ENCODE data around the gene COX5B. TPM values are rescaled to one million over a fixed set of nuclear protein-coding genes. Genes with fewer than 3 reads are reported as not detected.

The COX5B gene
- total RNA-seq, 2 experiments from 2014 or later: 171 to 237 TPM

DNA sequence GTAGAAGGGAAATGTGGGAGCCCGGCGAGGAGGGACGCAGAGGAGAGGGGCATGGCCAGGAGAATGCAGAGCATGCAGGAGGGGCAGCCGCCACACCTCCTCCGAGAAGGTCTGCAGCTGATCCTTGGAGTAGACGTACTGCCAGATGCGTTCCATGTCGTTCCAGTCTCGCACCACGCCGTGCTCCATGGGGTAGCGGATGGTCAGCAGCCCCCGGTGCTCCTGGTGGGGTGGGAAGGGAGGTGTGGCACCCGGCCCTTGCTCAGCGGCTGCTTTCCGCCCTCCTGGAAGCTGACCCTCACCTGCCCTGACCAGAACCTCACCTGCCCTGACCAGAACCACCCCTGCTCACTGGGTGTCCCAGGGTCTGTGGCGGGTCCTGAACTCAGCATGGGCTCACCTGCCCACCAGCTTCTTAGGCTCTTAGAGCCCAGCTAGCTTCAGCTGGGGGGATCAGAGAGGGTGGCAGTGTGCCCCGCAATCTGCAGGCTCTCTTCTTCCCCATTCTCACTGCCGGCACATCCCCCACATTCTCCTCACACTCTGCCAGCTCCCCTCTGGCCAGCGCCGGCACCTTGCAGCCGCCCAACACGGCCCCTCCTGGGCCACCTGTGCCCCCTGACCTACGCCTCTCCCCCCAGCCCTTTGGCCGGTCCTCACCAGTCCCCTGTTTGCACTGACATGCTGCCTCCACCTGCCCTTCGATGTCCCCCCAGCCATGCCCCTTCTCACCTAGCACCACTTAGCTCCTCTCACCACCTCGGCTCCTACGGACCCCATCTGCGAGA lies 13.6 kb downstream of the COX5B start:
- Histone ChIP-seq H3K4me1 (ENCODE audit: insufficient read depth, low read length, poor library complexity, severe bottlenecking) (peaks cover 9% of the 10 kb centered on the region), H4K20me1 (ENCODE audit: insufficient read depth, low read length) (no peaks in the 10 kb centered on the region), H3K27ac (ENCODE audit: low read depth, low read length, poor library complexity, severe bottlenecking) (no peak overlapping the region), H3K4me3 (ENCODE audit: low read depth, low read length, poor library complexity, severe bottlenecking) (no peak overlapping the region), H3K4me2 (ENCODE audit: low read length) (no peak overlapping the region), H3K36me3 (ENCODE audit: insufficient read depth, low read length) (peaks cover 48% of the 10 kb centered on the region), H3K9me2 (ENCODE audit: insufficient read depth, low read length) (no peaks in the 10 kb centered on the region), H3K79me2 (ENCODE audit: insufficient read depth, low read depth, low read length) (peaks cover 21% of the 10 kb centered on the region; the same call in 1 of the 2 replicates), H3K9me3 (ENCODE audit: low read length) (no peaks in the 10 kb centered on the region), H2AFZ (ENCODE audit: low read length) (no peak overlapping the region)
- ChIA-PET POLR2A (no interaction called here), CTCF (ENCODE audit: unreplicated experiment) (interaction anchor here (0.6 kb wide), 1 partner anchor 828 kb away, joined by 11 read pairs; no protein-coding TSS in a partner anchor)
- no TSS peak for BruUV-seq (replicated peaks)
- no peak for TF ChIP-seq EZH2phosphoT487 (IDR thresholded peaks at IDR 0.05; ENCODE audit: borderline replicate concordance, low read depth, low read length)
- TF ChIP-seq, protein P1, sequence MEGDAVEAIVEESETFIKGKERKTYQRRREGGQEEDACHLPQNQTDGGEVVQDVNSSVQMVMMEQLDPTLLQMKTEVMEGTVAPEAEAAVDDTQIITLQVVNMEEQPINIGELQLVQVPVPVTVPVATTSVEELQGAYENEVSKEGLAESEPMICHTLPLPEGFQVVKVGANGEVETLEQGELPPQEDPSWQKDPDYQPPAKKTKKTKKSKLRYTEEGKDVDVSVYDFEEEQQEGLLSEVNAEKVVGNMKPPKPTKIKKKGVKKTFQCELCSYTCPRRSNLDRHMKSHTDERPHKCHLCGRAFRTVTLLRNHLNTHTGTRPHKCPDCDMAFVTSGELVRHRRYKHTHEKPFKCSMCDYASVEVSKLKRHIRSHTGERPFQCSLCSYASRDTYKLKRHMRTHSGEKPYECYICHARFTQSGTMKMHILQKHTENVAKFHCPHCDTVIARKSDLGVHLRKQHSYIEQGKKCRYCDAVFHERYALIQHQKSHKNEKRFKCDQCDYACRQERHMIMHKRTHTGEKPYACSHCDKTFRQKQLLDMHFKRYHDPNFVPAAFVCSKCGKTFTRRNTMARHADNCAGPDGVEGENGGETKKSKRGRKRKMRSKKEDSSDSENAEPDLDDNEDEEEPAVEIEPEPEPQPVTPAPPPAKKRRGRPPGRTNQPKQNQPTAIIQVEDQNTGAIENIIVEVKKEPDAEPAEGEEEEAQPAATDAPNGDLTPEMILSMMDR (conservative IDR thresholded peaks at IDR 0.05; ENCODE audit: low read length): no peak
- DNase-seq (ENCODE audit: low spot score): no peak
- intact Hi-C loops (cut with micrococcal nuclease; ENCODE audit: unreplicated experiment): no loop called here

DNA sequence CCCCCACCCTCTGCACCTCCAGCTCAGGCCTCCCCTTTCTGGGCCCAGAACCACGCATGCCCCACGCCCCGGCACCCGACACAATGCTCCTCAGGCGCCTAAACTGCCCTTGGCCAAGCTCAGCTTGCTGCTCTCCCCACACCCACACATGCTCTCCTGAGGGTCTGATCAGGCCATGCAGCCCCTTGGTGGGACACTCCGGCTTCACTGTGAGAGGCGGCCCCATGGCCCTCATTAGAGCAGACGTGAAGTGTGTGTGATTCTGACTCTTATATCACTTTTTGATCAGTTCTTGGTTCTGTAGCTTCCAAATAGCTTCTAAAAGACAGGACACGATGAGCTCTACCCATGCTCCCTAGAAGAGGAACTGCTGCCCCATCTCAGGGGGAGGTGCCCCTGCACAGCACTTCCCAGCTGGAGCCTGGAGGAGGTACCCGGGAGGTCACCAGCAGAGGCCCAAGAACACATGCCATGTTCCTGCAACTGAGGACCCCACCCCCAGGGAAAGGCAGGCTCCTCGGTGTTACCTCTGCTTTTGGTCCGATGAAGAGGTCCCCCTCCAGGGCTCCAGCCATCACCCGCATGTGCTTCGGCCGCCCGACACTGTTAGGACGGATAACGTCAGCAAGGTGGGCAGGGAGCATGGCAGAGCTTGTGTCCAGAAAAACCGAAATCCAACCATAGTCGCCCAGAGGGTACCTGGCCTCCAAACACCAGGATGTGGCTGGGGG lies 14.3 kb downstream of the COX5B start:
- Histone ChIP-seq H3K4me3 (ENCODE audit: low read depth, low read length, poor library complexity, severe bottlenecking) (no peak overlapping the region), H2AFZ (ENCODE audit: low read length) (no peak overlapping the region), H3K4me1 (ENCODE audit: insufficient read depth, low read length, poor library complexity, severe bottlenecking) (peaks cover 16% of the 10 kb centered on the region), H3K9me3 (ENCODE audit: low read length) (no peaks in the 10 kb centered on the region), H3K4me2 (ENCODE audit: low read length) (no peak overlapping the region), H3K36me3 (ENCODE audit: insufficient read depth, low read length) (peaks cover 47% of the 10 kb centered on the region), H4K20me1 (ENCODE audit: insufficient read depth, low read length) (no peaks in the 10 kb centered on the region), H3K9me2 (ENCODE audit: insufficient read depth, low read length) (no peaks in the 10 kb centered on the region), H3K79me2 (ENCODE audit: insufficient read depth, low read depth, low read length) (peaks cover 21% of the 10 kb centered on the region; the same call in 1 of the 2 replicates), H3K27ac (ENCODE audit: low read depth, low read length, poor library complexity, severe bottlenecking) (no peak overlapping the region)
- CTCF ChIA-PET (ENCODE audit: unreplicated experiment): interaction anchor here (0.6 to 1.0 kb wide), 2 partner anchors 14 to 827 kb away, joined by 4 to 11 read pairs; partner anchors contain the start of gene COX5B
- TF ChIP-seq, protein P1 (conservative IDR thresholded peaks at IDR 0.05; ENCODE audit: low read length): no peak
- TF ChIP-seq EZH2phosphoT487 (IDR thresholded peaks at IDR 0.05; ENCODE audit: borderline replicate concordance, low read depth, low read length): no peak
- intact Hi-C loops (cut with micrococcal nuclease; ENCODE audit: unreplicated experiment): no loop called here
- no TSS peak for BruUV-seq (replicated peaks)
- POLR2A ChIA-PET: no interaction called here
- DNase-seq (ENCODE audit: low spot score): no peak

Data from OCI-LY7 (cell line).